Midbrain (tissue), 1 donor: ENCODE results near the gene SEPTIN10.
"Not testable (repeated sequence)": the region's sequence is repeated elsewhere in the genome, so short reads cannot be mapped to it uniquely, and the experiment has no call there.

Experiments
- DNase-seq: peaks from one replicate; lab custom pipeline; 2025; lab: John Stamatoyannopoulos, UW

SEPTIN10 gene

GRCh38 chr2:109601783-109602182, 12.0 kb downstream of the SEPTIN10 start:
- no peak for DNase-seq

DNA sequence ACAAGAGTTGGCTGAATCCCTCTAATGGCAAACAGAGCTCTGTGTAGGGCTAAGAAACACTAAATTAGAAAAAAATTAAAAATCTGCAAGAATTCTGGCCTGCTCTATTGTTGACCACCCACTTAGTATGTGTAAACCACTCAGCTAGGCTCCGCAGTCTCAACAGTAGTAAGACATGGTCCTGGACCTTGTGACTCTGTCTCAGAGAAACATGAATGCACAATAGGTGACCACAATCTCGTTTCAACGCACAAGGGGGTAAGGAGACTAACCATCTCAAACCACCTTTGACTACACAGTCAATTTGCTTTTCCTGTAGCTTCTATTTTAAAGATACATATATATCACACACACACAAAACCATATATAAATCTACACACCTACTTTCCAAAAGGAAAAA, 16.5 kb downstream of the SEPTIN10 start:
- DNase-seq = no peak

- DNase-seq = no peak
Observed at GRCh38 chr2:109595644-109596043, 18.1 kb downstream of the SEPTIN10 start.

DNA sequence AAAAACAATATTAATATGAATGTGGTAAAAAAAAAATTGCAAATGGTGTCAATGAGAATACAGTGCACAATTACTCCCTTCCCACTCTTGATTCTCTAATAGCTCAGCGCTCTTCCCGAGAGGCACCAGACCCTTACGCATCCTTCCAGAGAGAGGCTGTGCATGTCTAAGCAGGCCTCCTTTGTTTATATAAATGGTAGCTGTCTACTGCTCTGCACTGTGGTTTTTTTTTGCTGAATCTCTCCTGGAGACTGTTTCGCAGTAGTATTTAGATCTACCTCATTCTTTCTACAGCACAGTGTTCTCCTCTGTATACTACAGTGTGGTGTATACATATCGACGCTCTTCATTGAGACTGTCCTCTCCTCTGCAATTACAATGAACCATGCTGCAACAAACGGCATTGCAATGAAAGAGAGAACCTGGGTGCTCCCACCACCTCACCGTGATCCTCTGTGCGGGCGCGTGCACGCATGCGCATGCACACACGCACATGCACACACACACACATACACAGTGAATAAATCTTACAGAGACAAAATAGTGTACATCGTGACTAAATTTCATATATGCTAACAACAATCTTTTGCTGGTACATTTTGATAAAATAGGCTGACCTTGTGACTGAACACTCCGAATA, 19.4 kb downstream of the SEPTIN10 start:
- DNase-seq = no peak

GRCh38 chr2:109592905-109593304, 20.9 kb downstream of the SEPTIN10 start:
- DNase-seq = no peak

DNA sequence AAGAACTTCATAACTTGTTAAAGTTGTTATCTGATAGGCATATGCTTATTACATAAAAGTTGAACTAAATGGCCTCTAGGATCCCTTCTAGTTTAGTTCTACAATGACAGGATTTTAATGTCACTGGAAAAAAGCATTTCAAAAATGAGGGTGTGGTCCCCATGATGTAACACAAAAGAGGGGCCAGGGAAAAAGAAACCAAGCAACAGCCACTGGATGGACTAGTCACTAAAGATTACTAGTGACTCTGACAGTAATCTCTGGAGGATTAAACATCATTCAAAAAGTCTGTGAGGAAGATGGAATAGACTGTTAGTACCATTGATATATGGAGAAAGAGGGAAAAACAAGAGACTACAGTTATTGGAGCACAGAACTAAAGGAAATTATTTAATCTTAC, 22.6 kb downstream of the SEPTIN10 start:
- DNase-seq = no peak

DNA sequence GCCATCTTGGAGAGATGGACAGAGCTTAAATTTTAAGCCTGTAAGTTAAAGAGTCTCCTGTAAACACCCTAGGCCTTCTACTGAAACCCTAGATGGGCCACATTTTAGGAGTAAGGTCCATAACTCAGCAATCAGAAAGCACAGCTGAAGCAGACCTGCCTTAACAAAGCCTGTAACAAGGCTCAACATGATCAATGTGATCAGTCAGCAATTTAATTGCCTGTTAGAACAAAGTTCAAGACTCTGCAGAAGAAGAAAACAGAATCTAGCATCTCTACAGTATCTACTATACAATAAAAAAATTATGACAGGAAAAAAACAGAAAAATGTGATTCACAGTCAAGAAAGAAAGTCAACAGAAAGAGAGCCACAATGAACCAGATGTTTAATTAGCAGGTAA, 27.1 kb downstream of the SEPTIN10 start:
- DNase-seq = no peak

DNA sequence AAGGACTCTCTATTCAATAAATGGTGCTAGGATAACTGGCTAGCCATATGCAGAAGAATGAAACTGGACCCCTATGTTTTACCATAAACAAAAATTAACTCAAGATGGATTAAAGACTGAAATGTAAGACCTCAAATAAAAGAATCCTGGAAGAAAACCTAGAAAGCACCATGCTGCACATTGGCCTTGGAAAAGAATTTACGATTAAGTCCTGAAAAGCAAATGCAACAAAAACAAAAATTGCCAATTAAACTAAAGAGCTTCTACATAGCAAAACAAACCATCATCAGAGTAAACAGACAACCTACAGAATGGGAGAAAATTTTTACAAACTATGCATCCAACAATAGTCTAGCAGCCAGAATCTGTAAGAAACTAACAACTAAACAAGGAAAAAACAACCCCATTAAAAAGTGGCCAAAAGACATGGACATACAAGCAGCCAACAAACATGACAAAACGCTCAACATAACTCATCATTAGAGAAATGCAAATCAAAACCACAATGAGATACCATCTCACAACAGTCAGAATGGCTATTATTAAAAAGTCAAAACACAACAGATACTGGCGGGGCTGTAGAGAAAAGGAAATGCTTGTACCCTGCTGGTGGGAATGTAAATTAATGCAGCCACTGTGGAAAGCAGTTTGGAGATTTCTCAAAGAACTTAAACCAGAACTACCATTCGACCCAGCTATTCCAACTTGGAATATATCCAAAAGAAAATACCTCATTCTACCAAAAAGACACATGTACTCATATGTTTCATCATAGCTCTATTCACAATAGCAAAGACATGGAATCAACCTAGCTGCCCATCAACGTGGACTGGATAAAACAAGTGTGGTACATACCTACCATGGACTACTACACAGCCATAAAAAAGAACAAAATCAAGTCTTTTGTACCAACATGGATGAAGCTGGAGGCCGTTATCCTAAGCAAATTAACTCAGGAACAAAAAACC, 30.6 kb downstream of the SEPTIN10 start:
- DNase-seq = no peak

DNA sequence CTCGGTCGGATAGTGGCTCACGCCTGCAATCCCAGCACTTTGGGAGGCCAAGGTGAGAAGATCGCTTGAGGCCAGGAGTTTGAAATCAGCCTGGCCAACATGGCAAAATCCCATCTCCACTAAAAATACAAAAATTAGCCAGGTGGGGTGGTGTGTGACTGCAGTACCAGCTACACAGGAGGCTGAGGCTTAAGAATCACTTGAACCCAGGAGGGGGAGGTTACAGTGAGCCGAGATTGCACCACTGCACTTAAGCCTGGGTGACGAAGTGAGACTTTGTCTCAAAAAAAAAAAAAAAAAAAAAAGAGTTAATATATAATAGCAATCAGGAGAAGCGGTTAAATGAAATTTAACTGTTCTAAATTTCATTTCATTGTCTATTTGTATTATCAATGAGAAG, 36.1 kb downstream of the SEPTIN10 start:
- not testable (repeated sequence) for DNase-seq

GRCh38 chr2:109575373-109575772, 38.4 kb downstream of the SEPTIN10 start:
- DNase-seq = no peak

GRCh38 chr2:109563980-109564550, 49.7 kb downstream of the SEPTIN10 start:
- DNase-seq = no peak

DNA sequence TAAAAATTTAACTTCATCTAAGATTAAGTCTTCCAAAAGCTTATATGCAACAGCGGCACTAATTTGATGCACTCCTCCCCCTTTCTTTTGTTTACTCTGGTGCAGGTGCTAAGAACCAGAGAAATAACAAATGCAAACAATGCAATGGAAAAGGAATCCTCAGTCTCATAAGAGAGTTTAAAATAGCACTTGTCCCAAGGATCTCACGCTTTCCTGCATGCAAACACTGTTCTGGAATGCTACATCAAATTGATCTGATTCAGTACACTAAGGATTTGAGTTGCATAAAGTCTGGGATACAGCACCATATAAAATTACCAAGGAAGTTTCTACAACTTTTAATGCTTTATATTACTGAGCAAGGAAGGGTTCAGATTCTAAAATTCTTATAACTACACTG, 50.5 kb downstream of the SEPTIN10 start:
- DNase-seq = no peak

DNA sequence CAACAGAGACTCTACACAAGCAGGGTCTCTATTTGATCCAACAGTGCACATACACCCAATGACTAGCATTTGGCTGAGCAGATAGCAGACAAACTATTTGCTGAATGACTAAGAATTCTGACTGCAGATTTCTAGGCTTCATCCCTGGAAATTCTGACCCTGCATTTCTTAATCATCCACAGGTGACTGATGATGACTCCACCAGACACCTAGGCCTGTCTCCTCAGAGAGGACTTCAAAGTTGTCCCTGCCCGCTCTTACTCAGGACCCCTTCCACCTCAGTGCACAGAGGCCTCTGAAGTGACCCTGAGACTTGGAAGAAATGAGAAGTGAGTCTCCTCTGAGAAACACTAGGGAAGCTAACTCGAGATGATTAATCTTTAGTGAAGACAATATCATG, 51.3 kb downstream of the SEPTIN10 start:
- DNase-seq = no peak

DNA sequence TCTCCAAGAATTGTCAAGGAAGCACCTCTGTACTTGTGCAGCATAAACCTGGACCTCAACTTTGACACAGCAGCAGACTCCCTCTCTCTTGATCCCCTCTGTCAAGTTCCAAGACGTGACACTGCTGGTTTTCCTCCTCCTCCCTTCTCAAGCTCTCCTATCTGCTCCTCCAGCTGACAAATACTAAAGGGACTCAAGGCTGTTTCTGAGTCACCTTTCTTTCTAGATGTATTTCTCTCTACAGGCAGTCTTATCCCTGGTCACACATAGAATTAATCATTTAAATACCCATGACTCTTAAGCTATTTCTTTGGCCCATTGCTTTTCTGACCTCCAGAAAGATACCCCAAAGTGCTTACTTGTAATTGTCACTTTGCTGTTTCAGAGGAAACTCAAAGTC, 53.5 kb downstream of the SEPTIN10 start:
- DNase-seq = no peak

GRCh38 chr2:109558076-109558882, 55.5 kb downstream of the SEPTIN10 start:
- no peak for DNase-seq

DNA sequence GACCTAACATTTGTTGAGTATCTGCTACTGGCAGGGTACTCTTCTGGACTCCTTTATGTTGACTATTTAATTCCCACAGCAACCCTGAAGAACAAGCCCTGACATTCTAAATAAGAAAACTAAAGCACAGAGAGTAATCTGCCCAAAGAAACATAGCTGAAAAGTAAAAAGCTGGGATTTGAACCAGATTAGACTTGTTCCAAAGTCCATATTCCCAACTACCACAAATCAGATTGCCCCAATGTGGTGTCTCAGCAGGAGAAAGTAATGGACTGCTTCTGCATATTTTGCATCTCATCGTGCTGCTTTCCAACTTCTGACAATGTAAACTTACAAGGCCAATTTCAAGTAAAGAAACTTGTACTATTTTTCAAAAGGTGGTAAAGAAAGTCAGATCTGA, 56.5 kb downstream of the SEPTIN10 start:
- DNase-seq = no peak

GRCh38 chr2:109555346-109555900, 58.3 kb downstream of the SEPTIN10 start:
- DNase-seq = no peak

DNA sequence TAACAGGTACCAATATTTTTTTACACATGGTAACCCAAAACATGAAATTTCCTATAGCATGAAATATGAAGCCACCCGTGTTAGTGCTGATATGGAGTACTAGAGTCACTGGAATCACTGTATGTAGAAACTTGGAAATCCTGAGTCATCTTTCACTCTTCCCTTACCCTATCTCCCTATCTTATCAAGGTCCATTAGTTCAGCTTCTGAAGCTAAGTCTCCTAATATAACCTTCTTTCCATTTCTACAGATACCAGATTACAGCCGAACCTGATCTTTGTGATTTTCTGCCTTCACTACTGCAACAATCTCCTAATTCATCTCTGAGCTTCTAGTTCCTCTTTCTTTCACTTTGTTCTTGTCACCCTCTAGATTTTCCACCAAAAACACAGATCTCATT, 59.0 kb downstream of the SEPTIN10 start:
- DNase-seq = no peak

GRCh38 chr2:109549016-109549590, 64.7 kb downstream of the SEPTIN10 start:
- DNase-seq = no peak

DNA sequence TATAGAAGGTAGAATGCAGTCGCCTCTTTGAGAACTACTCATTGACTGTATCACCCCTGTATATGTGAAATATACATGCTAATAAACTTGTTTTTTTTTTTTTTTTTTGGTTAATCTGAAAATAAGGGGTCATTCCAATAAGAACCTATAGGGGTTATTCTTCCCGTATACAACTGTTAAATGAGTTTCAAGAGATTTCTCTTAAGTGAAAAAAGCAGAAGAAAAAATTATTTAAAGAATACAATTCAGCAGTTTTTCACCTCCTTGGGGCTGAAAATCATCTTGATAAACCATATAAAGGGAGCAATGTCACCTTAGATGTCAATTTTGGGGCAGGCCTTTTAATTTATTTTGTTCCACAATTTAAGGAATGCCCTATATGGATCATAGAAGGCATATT, 66.5 kb downstream of the SEPTIN10 start:
- no peak for DNase-seq
